Vagina (tissue), 2 donors: ENCODE data around the gene NEUROD2. TPM values are rescaled to one million over a fixed set of nuclear protein-coding genes. Genes with fewer than 3 reads are reported as not detected.
A peak's percentile ranks its signal among the peaks of the same experiment; 100 is the strongest.

Experiments
- DNase-seq, 2 donors: peaks; one replicate each; pipeline ENCODE4 v3.0.0-alpha.2; 2017; ENCODE audit errors: extremely low spot score in 2 of 2
- H3K27ac ChIP-seq: fragments of 200-600 bp; sonication (generic); one replicate; pipeline ENCODE4 v1.5.1; 2019
- H3K27me3 ChIP-seq: fragments of 200-600 bp; sonication (generic); one replicate; pipeline ENCODE4 v1.5.1; 2019
- H3K36me3 ChIP-seq, 2 donors: fragments of 200-600 bp; sonication (generic); one replicate each; pipeline ENCODE4 v1.5.1; 2017 to 2019
- H3K4me1 ChIP-seq: fragments of 200-600 bp; sonication (generic); one replicate; pipeline ENCODE4 v1.5.1; 2019
- H3K4me3 ChIP-seq, 2 donors: fragments of 200-600 bp; sonication (generic); 1 replicate in 1 of 2; 2 replicates in 1 of 2; pipeline ENCODE4 v1.5.1; 2016 to 2019
- H3K9me3 ChIP-seq: fragments of 200-600 bp; sonication (generic); one replicate; pipeline ENCODE4 v1.5.1; 2019
- POLR2A ChIP-seq, 2 donors: fragments of 450-650 bp; IDR thresholded peaks; one replicate each; pipeline ENCODE4 v1.6.1; 2017; ENCODE audit warnings: antibody characterized with exemption in 2 of 2, mild to moderate bottlenecking in 2 of 2, moderate library complexity in 2 of 2
- POLR2AphosphoS5 ChIP-seq, 2 donors: sonication (generic); formaldehyde crosslinking; IDR thresholded peaks; one replicate each; pipeline ENCODE4 v1.9.0; 2017; ENCODE audit warnings: antibody characterized with exemption in 2 of 2, mild to moderate bottlenecking in 2 of 2, low read depth in 1 of 2; ENCODE audit not compliant: insufficient read depth in 1 of 2
- intact Hi-C: fragments of 100-400 bp; cut with DNase I; formaldehyde crosslinking; loops from one replicate; pipeline ENCODE4 v1.15.1; 2023
- total RNA-seq: library from RNA; depleted of rRNA; stranded (reverse); fragments of >200 nt; gene quantifications from one replicate; pipeline ENCODE4 v1.2.3, GENCODE V29; 2016
- TF ChIP-seq, protein P1 (sequence below), 3 experiments: fragments of 450-650 bp in 2 of 3; fragments of 200-600 bp in 1 of 3; sonication (generic) in 1 of 3; IDR thresholded peaks; one replicate each; pipeline ENCODE4 v1.5.1; 2017 to 2019; ENCODE audit warnings: antibody characterized with exemption in 3 of 3, mild to moderate bottlenecking in 2 of 3, moderate library complexity in 2 of 3

NEUROD2 gene
- total RNA-seq, 1 donor from 2014 or later: not detected

DNA sequence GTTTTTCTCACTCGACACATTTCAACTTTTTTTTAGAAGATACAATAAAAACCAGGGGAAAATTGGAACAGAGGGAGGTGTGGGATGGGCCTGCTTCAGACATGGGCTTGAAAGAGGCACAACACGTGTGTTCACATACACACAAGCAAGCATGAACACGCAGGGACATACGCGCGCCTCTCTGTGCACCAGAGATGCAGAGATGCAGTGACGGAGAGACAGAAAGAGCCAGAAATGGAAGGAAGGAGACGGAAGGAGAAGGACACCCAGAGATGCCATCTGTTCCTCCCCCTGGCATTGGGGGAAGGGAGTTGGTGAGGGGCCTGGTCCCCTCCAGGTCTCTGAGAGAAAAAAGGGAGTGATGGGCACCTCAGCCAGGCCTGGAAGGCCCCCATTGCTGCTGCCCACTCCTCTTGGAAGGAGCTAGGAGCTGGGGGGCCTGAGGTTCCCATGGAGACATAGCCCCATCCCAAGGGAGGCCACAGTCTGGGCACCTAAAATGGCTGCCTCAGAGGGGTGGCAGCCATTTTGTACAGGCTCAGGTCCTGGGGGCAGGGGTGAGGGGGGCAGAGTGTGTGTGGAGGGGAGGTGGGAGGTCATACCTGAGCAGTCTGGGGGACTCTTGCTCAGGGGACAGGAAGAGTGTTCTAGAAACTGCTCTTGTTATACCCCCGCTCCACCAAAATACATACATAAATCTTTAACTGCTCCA is 3.8 kb upstream of the NEUROD2 start:
- intact Hi-C loops: no loop called here
- TF ChIP-seq POLR2AphosphoS5 (IDR thresholded peaks at IDR 0.05; ENCODE audit: insufficient read depth in 1 of 2, low read depth in 1 of 2): no peak
- Histone ChIP-seq H3K9me3 (no peaks in the 10 kb centered on the region), H3K36me3 (no peaks in the 10 kb centered on the region), H3K27me3 (peaks cover 10% of the 10 kb centered on the region), H3K27ac (no peak overlapping the region), H3K4me3 (no peak overlapping the region), H3K4me1 (peaks cover 15% of the 10 kb centered on the region)
- DNase-seq: no peak

DNA sequence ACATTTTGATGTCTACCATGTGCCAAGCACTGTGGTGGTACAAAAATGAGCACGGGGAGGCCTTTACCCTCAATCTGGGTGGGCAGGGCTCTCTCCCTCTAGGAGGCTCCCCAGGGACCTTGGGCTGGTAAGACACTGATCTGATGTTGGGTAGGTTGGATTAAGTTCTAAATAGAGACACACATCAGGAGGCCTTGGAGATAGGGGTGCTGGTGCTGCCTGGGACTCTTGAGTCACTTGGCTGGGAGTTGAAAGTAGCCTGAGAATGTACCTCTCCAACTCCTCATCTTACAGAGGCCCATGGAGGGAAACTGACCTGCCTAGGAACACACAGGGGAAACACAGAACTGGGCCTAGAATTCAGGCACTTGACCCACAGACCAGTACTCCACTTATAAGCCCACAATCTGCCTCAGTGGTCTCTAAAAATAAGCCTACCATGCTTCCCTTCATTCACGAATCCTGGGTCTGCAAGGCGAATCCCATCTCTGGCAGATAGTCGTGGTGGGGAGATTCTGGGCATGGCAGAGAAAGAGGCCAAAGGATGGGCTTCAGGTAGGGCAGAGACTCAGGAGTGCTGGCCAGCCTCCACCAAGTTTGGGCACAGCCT is 1.8 kb upstream of the NEUROD2 start:
- intact Hi-C loops: no loop called here
- Histone ChIP-seq H3K27ac (no peak overlapping the region), H3K9me3 (no peaks in the 10 kb centered on the region), H3K4me3 (no peak overlapping the region), H3K36me3 (no peaks in the 10 kb centered on the region), H3K4me1 (peaks cover 34% of the 10 kb centered on the region), H3K27me3 (peaks cover 28% of the 10 kb centered on the region)
- TF ChIP-seq POLR2AphosphoS5 (IDR thresholded peaks at IDR 0.05; ENCODE audit: insufficient read depth in 1 of 2, low read depth in 1 of 2) (no peak), POLR2A (IDR thresholded peaks at IDR 0.05) (no peak)
- TF ChIP-seq, protein P1, sequence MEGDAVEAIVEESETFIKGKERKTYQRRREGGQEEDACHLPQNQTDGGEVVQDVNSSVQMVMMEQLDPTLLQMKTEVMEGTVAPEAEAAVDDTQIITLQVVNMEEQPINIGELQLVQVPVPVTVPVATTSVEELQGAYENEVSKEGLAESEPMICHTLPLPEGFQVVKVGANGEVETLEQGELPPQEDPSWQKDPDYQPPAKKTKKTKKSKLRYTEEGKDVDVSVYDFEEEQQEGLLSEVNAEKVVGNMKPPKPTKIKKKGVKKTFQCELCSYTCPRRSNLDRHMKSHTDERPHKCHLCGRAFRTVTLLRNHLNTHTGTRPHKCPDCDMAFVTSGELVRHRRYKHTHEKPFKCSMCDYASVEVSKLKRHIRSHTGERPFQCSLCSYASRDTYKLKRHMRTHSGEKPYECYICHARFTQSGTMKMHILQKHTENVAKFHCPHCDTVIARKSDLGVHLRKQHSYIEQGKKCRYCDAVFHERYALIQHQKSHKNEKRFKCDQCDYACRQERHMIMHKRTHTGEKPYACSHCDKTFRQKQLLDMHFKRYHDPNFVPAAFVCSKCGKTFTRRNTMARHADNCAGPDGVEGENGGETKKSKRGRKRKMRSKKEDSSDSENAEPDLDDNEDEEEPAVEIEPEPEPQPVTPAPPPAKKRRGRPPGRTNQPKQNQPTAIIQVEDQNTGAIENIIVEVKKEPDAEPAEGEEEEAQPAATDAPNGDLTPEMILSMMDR (IDR thresholded peaks at IDR 0.05): no peak
- no peak for DNase-seq

DNA sequence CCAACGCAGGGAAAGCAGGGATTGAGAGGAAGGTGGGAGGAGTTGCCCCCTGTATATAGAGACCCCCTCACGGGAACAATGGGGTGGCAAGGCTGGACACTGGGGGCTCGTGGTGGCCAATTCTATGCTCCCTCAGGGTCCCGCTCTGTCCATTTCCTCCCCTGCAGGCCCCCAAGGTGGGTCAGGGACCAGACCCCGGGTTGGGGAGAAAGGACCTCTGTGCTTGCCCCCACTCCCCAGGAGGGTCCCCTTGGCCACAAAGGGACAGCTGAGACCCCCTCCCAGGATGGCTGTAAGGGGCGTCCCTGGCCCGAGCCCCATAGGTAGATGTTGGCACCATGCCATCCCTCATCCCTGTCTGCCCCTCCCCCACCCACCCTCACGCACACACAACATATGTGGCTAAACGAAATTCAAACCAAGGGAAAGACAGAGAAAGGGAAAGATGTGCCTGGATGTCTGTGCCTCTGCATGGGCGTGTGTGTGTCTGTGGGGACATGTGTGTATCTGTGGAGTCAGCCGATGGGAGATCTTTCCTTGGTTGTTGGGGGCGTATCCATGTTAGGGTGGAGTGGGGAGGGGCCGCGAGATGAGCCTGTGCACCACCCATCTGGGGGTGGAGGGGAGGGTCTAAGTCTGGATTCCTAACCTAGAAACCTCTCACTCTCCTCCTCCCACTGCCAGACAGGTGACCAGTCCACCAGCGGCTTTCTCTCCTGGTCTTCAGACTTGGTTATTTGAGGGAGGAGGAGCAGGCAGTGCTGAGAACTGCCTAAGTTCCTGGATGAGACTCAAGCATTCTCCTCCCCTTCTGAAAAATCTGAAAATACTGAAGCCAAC is 642 bp upstream of the NEUROD2 start:
- intact Hi-C loops: no loop called here
- no peak for DNase-seq
- Histone ChIP-seq H3K4me3 (no peak overlapping the region), H3K27me3 (peaks cover 36% of the 10 kb centered on the region), H3K9me3 (no peaks in the 10 kb centered on the region), H3K36me3 (no peaks in the 10 kb centered on the region), H3K4me1 (peaks cover 34% of the 10 kb centered on the region), H3K27ac (no peak overlapping the region)
- TF ChIP-seq POLR2AphosphoS5 (IDR thresholded peaks at IDR 0.05; ENCODE audit: insufficient read depth in 1 of 2, low read depth in 1 of 2): no peak
- TF ChIP-seq, protein P1 (IDR thresholded peaks at IDR 0.05): no peak
- no peak for TF ChIP-seq POLR2A (IDR thresholded peaks at IDR 0.05)

DNA sequence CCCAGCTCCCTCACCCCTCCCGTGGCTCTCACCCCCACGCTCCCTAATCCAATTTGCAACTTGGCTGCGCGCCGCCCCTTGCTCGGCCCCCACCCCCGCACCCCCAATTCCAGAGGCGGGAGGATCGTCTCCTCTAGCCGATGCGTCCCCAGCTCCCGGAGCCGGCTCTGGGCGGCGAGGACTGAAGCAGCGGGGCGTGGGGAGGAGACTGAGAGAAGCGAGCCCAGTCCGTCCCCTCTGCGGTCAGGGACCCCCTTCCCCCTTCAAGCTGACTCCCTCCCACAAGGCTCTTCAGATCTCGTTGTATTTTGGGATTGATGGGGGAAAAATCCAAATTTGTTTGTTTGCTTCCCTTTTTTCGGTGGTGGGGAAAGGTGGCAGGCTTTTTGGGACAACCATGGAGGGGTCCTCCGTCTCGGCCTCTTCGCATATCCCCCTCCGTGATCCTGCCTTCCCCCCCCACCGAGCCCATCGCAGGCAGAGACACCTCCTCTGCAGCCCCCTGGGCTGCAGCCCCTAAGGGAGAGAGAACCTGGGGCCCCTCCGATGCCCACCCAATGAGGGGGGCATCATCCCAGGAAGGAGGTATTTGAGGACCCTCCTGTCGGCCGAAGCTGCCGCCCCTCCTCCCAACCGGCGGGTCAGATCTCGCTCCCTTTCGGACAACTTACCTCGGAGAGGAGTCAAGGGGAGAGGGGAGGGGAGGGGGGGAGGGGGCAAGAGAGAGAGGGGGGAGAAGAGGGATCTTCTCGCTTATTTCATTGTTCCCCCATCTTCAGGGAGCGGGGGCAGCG is 466 bp downstream of the NEUROD2 start:
- intact Hi-C loops: no loop called here
- no peak overlapping the region for H3K27ac ChIP-seq
- peaks cover 34% of the 10 kb centered on the region for H3K4me1 ChIP-seq
- H3K36me3 ChIP-seq: no peaks in the 10 kb centered on the region
- DNase-seq: no peak
- peaks cover 36% of the 10 kb centered on the region for H3K27me3 ChIP-seq
- TF ChIP-seq, protein P1 (IDR thresholded peaks at IDR 0.05): no peak
- TF ChIP-seq POLR2A (IDR thresholded peaks at IDR 0.05) (no peak), POLR2AphosphoS5 (IDR thresholded peaks at IDR 0.05; ENCODE audit: insufficient read depth in 1 of 2, low read depth in 1 of 2) (no peak)
- H3K9me3 ChIP-seq: no peaks in the 10 kb centered on the region
- H3K4me3 ChIP-seq: peak overlapping the region in 1 of 2 donors; percentile 18
